GM19452 (cell line): ENCODE measurements around the gene KLF15.
A peak's percentile ranks its signal among the peaks of the same experiment; 100 is the strongest.

Experiments
- ATAC-seq: cut with Tn5 transposase; IDR thresholded peaks from one replicate; pipeline ENCODE4 v1.9.1; 2021; ENCODE audit not compliant: unreplicated experiment

Gene KLF15

GRCh38 chr3:126357295-126358037 lies at the start of gene KLF15:
Gene KLF15, minus strand, starts transcription at chr3:126357408. Its CDS starts 4,486 bp downstream, at chr3:126352922.
- peak; percentile 86 for ATAC-seq

GRCh38 chr3:126406389-126407296 lies 49.4 kb upstream of the KLF15 start:
- ATAC-seq, result no peak

DNA sequence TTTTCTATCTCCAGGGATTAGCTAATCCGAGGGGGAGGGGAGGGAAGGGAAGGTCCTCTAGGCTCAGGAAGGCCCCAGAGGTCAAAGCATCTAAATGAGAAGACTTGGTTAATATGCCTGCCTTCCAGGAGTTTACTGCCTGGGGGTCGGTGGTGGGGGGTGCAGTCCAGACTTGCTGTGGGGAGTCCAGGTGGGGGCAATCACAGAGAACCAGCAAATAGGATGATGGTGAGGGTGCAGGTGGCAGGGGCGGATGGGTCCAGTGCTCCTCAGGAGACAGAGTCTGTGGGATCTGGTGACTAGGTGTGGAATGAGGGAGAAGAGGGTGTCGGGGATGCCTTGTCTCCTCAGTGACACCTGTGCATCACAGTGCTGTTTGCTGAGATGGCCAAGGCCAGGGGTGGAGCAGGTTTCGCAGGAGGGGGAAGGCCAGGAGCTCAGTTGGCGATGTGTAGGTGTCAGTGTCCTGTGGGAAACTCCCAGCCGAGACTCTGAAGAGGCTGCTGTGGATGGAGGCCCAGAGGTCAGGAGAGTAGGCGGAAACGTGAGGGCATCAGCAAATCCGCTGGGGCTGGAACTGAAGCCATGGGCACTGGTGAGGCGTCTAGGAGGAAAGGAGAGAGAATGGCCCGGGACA lies 45.6 kb upstream of the KLF15 start:
- ATAC-seq, result no peak

- no peak for ATAC-seq
These were observed 45.0 kb upstream of the KLF15 start for GRCh38 chr3:126402178-126402577.

GRCh38 chr3:126401611-126402160 lies 44.5 kb upstream of the KLF15 start:
- no peak for ATAC-seq

DNA sequence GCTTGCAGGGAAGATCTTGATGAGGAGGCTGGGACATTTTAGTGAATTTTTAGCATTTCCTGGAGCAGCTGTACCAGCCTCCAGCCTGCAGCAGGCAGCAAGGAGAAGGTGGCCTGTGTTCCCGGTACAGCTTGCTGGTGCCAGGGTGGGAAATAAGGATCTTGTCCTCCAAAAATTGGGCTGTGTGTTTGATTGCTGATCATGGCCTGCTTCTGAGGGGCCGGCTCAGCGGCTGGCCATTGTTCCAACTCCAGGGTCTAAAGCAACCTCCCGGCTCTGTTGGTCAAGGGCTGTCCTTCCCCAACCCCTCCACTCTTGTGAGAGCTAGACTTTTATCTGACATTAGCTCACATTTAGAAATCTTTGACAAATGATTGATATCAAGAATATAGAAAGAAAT lies 42.5 kb upstream of the KLF15 start:
- no peak for ATAC-seq

- ATAC-seq, result peak; percentile 60
These were observed 42.1 kb upstream of the KLF15 start for GRCh38 chr3:126399351-126399735.

- no peak for ATAC-seq
These were observed 41.5 kb upstream of the KLF15 start for GRCh38 chr3:126398423-126399350.

- no peak for ATAC-seq
These were observed 40.6 kb upstream of the KLF15 start for GRCh38 chr3:126397610-126398422.

DNA sequence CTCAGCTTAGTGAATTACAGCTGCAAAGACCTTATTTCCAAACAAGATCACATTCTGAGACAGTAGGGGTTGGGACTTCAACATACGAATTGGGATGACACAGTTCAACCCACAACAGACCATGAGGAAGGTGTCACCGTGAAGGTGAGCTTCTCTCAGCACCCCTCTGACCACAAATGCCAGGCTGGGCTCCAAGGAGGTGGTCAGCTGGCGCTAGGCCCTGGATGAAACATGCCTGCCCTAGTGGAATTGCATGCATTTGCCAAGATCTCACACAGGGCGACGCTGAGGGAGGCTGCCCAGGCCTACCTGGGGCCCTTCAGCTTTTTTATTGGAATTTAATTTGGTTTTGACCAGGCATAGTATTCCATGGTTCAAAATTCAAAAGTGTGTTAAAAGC lies 39.3 kb upstream of the KLF15 start:
- ATAC-seq, result no peak

DNA sequence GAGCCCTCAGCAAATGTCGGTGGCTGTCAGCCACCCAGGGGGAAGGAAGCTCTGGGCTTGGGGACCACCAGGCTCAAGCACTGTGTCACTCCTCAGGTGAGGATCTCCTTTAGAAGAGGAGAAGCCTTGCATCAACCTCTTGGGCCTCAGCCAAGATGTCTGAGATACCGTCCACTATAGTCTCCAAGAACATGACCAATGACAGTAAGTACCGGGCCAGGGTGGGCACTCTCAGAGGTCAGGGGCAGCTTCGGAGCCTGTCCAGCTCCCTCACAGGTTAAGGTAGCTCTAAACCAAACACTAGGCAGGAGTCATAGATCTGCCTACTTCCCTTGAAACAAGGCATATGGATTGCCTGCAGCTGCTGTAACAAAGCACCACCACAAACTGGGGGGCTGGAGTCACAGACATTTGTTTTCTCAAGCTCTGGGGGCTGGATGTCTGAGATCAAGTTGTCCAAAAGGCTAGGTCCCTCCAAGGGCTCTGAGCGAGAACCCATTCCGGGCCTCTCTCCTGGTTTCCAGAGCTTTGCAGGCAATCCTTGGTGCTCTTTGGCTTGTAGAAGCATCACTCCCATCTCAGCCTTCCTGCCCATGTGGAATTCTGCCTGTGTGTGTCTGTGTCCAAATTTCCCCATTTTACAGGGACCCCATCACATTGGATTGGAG lies 38.8 kb upstream of the KLF15 start:
- no peak for ATAC-seq

DNA sequence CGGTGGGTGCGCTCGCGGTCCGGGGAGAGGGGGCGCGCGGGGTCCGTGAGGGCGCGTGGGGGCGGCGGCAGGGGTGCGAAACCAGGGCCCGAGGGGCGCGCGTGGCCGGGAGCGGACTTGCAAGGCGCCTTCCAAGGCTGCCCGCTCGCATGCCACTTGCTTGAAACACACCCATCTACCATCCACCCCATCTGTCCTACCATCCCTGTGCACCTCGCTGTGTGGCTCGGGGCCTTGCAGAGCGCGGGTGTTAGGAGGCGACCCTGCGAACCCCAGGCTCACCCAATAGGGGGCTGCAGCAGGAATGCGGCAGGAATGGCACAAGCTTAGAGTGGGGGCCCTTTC lies 37.7 kb upstream of the KLF15 start:
- ATAC-seq, result no peak

GRCh38 chr3:126394179-126394976 lies 37.2 kb upstream of the KLF15 start, which contains the start of gene CFAP100:
Gene CFAP100, plus strand, starts transcription at chr3:126394909. Its CDS starts 1,092 bp downstream, at chr3:126396001.
- ATAC-seq, result no peak

DNA sequence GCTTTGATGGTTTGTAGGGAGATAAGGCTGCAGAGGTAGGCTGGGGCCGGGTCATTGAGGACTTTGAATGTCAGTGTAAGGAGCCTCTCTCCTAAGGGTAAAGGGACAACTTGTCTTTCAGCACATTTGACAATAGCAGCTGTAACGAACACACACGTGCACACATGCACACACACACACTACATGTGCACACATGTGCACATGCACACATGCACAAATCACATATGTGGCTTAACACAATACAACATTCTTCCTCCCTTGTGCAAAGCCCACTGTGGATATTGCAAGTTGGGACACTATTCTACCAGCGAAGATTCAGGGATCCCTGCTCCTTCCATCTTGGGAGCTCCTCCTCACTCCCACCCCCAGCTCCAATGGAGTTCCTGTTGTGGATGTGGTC lies 36.4 kb upstream of the KLF15 start:
- ATAC-seq, result no peak

GRCh38 chr3:126392246-126392645 lies 35.0 kb upstream of the KLF15 start:
- no peak for ATAC-seq

- ATAC-seq, result no peak
These were observed 34.4 kb upstream of the KLF15 start for GRCh38 chr3:126391631-126392030.

DNA sequence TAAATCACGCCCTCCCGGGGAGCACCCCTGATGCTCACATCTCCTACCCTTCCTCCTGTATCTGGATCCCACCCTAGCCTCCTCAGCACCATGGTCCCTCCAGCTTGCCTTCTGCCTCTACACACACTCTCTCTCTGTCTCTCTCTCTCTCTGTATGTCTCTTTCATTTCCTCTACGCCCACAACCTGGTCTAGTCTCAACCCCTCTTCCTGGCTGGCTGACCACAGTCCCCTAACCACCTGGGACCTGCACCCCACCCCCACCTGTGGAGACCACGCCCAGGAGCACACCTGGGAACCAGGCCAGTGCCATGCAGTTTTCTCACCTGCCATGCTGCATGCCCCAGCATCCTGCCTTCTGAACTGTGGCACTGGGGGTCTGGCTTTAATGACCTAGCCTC lies 33.5 kb upstream of the KLF15 start:
- ATAC-seq, result no peak

- no peak for ATAC-seq
These were observed 33.0 kb upstream of the KLF15 start for GRCh38 chr3:126390201-126390600.
